Upper lobe of left lung (tissue), 6 donors: ENCODE data around the gene BCAT1. TPM values are rescaled to one million over a fixed set of nuclear protein-coding genes. Genes with fewer than 3 reads are reported as not detected.

Source experiments
- ATAC-seq, 2 donors: fragments of 200-7000 bp; cut with Tn5 transposase; one replicate each; pipeline ENCODE4 v1.9.1; 2022; ENCODE audit warnings: mild to moderate bottlenecking in 2 of 2, moderate library complexity in 2 of 2; ENCODE audit not compliant: low FRiP score in 2 of 2
- DNase-seq, 2 donors: peaks; one replicate each; pipeline ENCODE4 v3.0.0-alpha.2; 2019 to 2020
- H3K27ac ChIP-seq, 4 donors: fragments of 200-600 bp; sonication (generic); one replicate each; pipeline ENCODE4 v1.5.1; 2016 to 2019
- H3K27me3 ChIP-seq, 4 donors: fragments of 200-600 bp; sonication (generic); one replicate each; pipeline ENCODE4 v1.5.1; 2017 to 2019
- H3K36me3 ChIP-seq, 4 donors: fragments of 200-600 bp; sonication (generic); one replicate each; pipeline ENCODE4 v1.5.1; 2016 to 2019
- H3K4me1 ChIP-seq, 4 donors: fragments of 200-600 bp; sonication (generic); one replicate each; pipeline ENCODE4 v1.5.1; 2018 to 2019
- H3K4me3 ChIP-seq, 4 donors: fragments of 200-600 bp; sonication (generic); one replicate each; pipeline ENCODE4 v1.5.1; 2017 to 2019; ENCODE audit warnings: mild to moderate bottlenecking in 2 of 4, moderate library complexity in 1 of 4
- H3K9me3 ChIP-seq, 4 donors: fragments of 200-600 bp; sonication (generic); one replicate each; pipeline ENCODE4 v1.5.1; 2018 to 2019
- EP300 ChIP-seq, 4 donors: sonication (generic); formaldehyde crosslinking; IDR thresholded peaks; one replicate each; pipeline ENCODE4 v1.5.1; 2017; ENCODE audit warnings: antibody characterized with exemption in 4 of 4, control low read depth in 2 of 4
- POLR2A ChIP-seq, 4 donors: fragments of 450-650 bp; IDR thresholded peaks; one replicate each; pipeline ENCODE4 v1.5.1; 2016 to 2017; ENCODE audit warnings: antibody characterized with exemption in 4 of 4, mild to moderate bottlenecking in 2 of 4
- POLR2AphosphoS5 ChIP-seq, 2 donors: sonication (generic); formaldehyde crosslinking; IDR thresholded peaks; one replicate each; pipeline ENCODE4 v1.5.1; 2017; ENCODE audit warnings: antibody characterized with exemption in 2 of 2
- WGBS, 2 donors: methylation state at CpG; one replicate each; pipeline ENCODE4 v1.1.5; 2017 to 2018; 5-methylcytosine and 5-hydroxymethylcytosine counted together
- total RNA-seq, 6 donors: library from RNA; depleted of rRNA in 4 of 6; stranded (reverse); fragments of >200 nt in 4 of 6; gene quantifications; one replicate each; pipeline versions ENCODE4 v1.1.0 to v1.2.1, GENCODE V29; 2016 to 2021
- TF ChIP-seq, protein P1 (sequence below), 6 experiments: fragments of 450-650 bp in 4 of 6; fragments of 200-600 bp in 2 of 6; sonication (generic) in 2 of 6; IDR thresholded peaks; one replicate each; pipeline ENCODE4 v1.5.1; 2016 to 2019; ENCODE audit warnings: antibody characterized with exemption in 6 of 6
- donor health status: DM: no; HTN: no; CAD: no; lungs with moderate emphysema.
- donor health status: DM: no; HTN: yes; CAD: no; lungs with severe emphysema.

Gene BCAT1
- total RNA-seq, 6 donors from 2014 or later = 52.7 to 145 (median 72.7) TPM

GRCh38 chr12:24851341-24851740, 97.6 kb downstream of the BCAT1 start:
- no peaks in the 10 kb centered on the region for H3K9me3 ChIP-seq
- no peaks in the 10 kb centered on the region for H3K27me3 ChIP-seq
- no peak overlapping the region for H3K27ac ChIP-seq
- H3K4me3 ChIP-seq = no peak overlapping the region
- H3K4me1 ChIP-seq = no peaks in the 10 kb centered on the region
- peaks cover 0 to 10% (median 0%) of the 10 kb centered on the region in 4 donors for H3K36me3 ChIP-seq
- no peak for TF ChIP-seq POLR2AphosphoS5 (IDR thresholded peaks at IDR 0.05)
- TF ChIP-seq POLR2A (IDR thresholded peaks at IDR 0.05) = no peak
- TF ChIP-seq EP300 (IDR thresholded peaks at IDR 0.05) = no peak
- TF ChIP-seq, protein P1, sequence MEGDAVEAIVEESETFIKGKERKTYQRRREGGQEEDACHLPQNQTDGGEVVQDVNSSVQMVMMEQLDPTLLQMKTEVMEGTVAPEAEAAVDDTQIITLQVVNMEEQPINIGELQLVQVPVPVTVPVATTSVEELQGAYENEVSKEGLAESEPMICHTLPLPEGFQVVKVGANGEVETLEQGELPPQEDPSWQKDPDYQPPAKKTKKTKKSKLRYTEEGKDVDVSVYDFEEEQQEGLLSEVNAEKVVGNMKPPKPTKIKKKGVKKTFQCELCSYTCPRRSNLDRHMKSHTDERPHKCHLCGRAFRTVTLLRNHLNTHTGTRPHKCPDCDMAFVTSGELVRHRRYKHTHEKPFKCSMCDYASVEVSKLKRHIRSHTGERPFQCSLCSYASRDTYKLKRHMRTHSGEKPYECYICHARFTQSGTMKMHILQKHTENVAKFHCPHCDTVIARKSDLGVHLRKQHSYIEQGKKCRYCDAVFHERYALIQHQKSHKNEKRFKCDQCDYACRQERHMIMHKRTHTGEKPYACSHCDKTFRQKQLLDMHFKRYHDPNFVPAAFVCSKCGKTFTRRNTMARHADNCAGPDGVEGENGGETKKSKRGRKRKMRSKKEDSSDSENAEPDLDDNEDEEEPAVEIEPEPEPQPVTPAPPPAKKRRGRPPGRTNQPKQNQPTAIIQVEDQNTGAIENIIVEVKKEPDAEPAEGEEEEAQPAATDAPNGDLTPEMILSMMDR (IDR thresholded peaks at IDR 0.05) = no peak
- no peak for ATAC-seq
- 85 to 97% methylated on average over 3 of the region's 3 CpGs for WGBS, 2 donors
- DNase-seq = no peak

DNA sequence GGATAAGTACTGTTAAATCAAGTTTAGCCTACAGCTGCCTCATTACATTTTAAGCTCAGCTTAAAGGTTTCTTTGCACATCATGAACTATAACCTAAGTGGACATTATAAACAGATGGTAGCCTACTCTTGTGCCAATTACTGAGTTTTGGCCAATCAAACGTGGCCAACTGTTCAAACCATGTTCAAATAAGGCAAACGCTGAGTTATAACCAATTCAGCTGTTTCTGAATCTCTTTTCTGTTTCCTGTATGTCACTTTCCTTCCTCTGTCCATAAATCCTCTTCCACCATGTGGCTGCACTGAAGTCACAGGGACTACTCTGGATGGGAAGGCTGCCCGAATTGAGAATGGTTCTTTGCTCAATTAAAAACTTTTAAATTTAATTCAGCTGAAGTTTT, 98.4 kb downstream of the BCAT1 start:
- H3K27me3 ChIP-seq = no peaks in the 10 kb centered on the region
- H3K4me3 ChIP-seq = no peak overlapping the region
- H3K36me3 ChIP-seq = peaks cover 0 to 10% (median 0%) of the 10 kb centered on the region in 4 donors
- TF ChIP-seq, protein P1 (IDR thresholded peaks at IDR 0.05) = no peak
- TF ChIP-seq EP300 (IDR thresholded peaks at IDR 0.05) (no peak), POLR2AphosphoS5 (IDR thresholded peaks at IDR 0.05) (no peak), POLR2A (IDR thresholded peaks at IDR 0.05) (no peak)
- WGBS, 2 donors = 57 to 59% methylated on average over 3 of the region's 3 CpGs
- no peak for ATAC-seq
- H3K4me1 ChIP-seq = no peaks in the 10 kb centered on the region
- H3K27ac ChIP-seq = no peak overlapping the region
- DNase-seq = no peak
- no peaks in the 10 kb centered on the region for H3K9me3 ChIP-seq

GRCh38 chr12:24848941-24849477, 99.9 kb downstream of the BCAT1 start:
- H3K27ac ChIP-seq = no peak overlapping the region
- 88 to 90% methylated on average over 8 of the region's 8 CpGs for WGBS, 2 donors
- TF ChIP-seq EP300 (IDR thresholded peaks at IDR 0.05) (no peak), POLR2AphosphoS5 (IDR thresholded peaks at IDR 0.05) (no peak), POLR2A (IDR thresholded peaks at IDR 0.05) (no peak)
- TF ChIP-seq, protein P1 (IDR thresholded peaks at IDR 0.05) = no peak
- H3K27me3 ChIP-seq = no peaks in the 10 kb centered on the region
- ATAC-seq (no peak), DNase-seq (peak in 1 of 2 donors; percentile 8)
- peaks cover 0 to 10% (median 0%) of the 10 kb centered on the region in 4 donors for H3K36me3 ChIP-seq
- H3K4me1 ChIP-seq = no peaks in the 10 kb centered on the region
- H3K9me3 ChIP-seq = no peaks in the 10 kb centered on the region
- H3K4me3 ChIP-seq = no peak overlapping the region

- Histone ChIP-seq H3K9me3 (no peaks in the 10 kb centered on the region), H3K36me3 (peaks cover 0 to 10% (median under 1%) of the 10 kb centered on the region in 4 donors), H3K4me3 (no peak overlapping the region), H3K27ac (no peak overlapping the region), H3K4me1 (no peaks in the 10 kb centered on the region), H3K27me3 (no peaks in the 10 kb centered on the region)
- DNase-seq (no peak), ATAC-seq (no peak)
- TF ChIP-seq EP300 (IDR thresholded peaks at IDR 0.05) = no peak
- no peak for TF ChIP-seq POLR2AphosphoS5 (IDR thresholded peaks at IDR 0.05)
- no peak for TF ChIP-seq POLR2A (IDR thresholded peaks at IDR 0.05)
- TF ChIP-seq, protein P1 (IDR thresholded peaks at IDR 0.05) = no peak
- 94 to 97% methylated on average over 2 of the region's 2 CpGs for WGBS, 2 donors
These were observed 102.2 kb downstream of the BCAT1 start for GRCh38 chr12:24846689-24847088.

- Histone ChIP-seq H3K27me3 (no peaks in the 10 kb centered on the region), H3K27ac (no peak overlapping the region), H3K9me3 (no peaks in the 10 kb centered on the region), H3K4me1 (no peaks in the 10 kb centered on the region), H3K4me3 (no peak overlapping the region), H3K36me3 (peaks cover 0 to 18% (median 3%) of the 10 kb centered on the region in 4 donors)
- TF ChIP-seq POLR2AphosphoS5 (IDR thresholded peaks at IDR 0.05) (no peak), POLR2A (IDR thresholded peaks at IDR 0.05) (no peak), EP300 (IDR thresholded peaks at IDR 0.05) (no peak)
- TF ChIP-seq, protein P1 (IDR thresholded peaks at IDR 0.05) = no peak
- ATAC-seq (peak in 1 of 2 donors; percentile 54), DNase-seq (no peak)
- 90 to 95% methylated on average over 3 of the region's 3 CpGs for WGBS, 2 donors
These were observed 103.3 kb downstream of the BCAT1 start for GRCh38 chr12:24845615-24846014.
